Measurements from ENCODE around the gene GPSM1. TPM values are rescaled to one million over a fixed set of nuclear protein-coding genes. Genes with fewer than 3 reads are reported as not detected.

GPSM1 gene
- total and polyA plus RNA-seq, 2 experiments from 2014 or later, result 58.5 to 116 TPM

- Histone ChIP-seq H3K4me3 (no peak overlapping the region), H3K27me3 (no peaks in the 10 kb centered on the region), H3K27ac (no peak overlapping the region), H3K36me3 (no peaks in the 10 kb centered on the region), H3K4me1 (ENCODE audit: low read depth) (peaks cover 3% of the 10 kb centered on the region), H3K9me3 (ENCODE audit: low read depth) (no peaks in the 10 kb centered on the region)
- no peak for TF ChIP-seq CTCF (IDR thresholded peaks at IDR 0.05; ENCODE audit: low read depth, low read length)
- no peak for DNase-seq (ENCODE audit: low read depth in 1 of 2, low spot score in 1 of 2)
Measured at GRCh38 chr9:136293476-136294077, 33.8 kb upstream of the GPSM1 start.

GRCh38 chr9:136294437-136294836 lies 32.9 kb upstream of the GPSM1 start:
- Histone ChIP-seq H3K27ac (no peak overlapping the region), H3K36me3 (no peaks in the 10 kb centered on the region), H3K4me3 (no peak overlapping the region), H3K27me3 (no peaks in the 10 kb centered on the region), H3K4me1 (ENCODE audit: low read depth) (no peaks in the 10 kb centered on the region), H3K9me3 (ENCODE audit: low read depth) (no peaks in the 10 kb centered on the region)
- no peak for DNase-seq (ENCODE audit: low read depth in 1 of 2, low spot score in 1 of 2)
- TF ChIP-seq CTCF (IDR thresholded peaks at IDR 0.05; ENCODE audit: low read depth, low read length), result no peak

- Histone ChIP-seq H3K36me3 (no peaks in the 10 kb centered on the region), H3K4me1 (ENCODE audit: low read depth) (no peaks in the 10 kb centered on the region), H3K27ac (no peak overlapping the region), H3K9me3 (ENCODE audit: low read depth) (no peaks in the 10 kb centered on the region), H3K4me3 (no peak overlapping the region), H3K27me3 (no peaks in the 10 kb centered on the region)
- TF ChIP-seq CTCF (IDR thresholded peaks at IDR 0.05; ENCODE audit: low read depth, low read length), result no peak
- no peak for DNase-seq (ENCODE audit: low read depth in 1 of 2, low spot score in 1 of 2)
Measured at GRCh38 chr9:136295055-136295454, 32.3 kb upstream of the GPSM1 start.

- DNase-seq (ENCODE audit: low read depth in 1 of 2, low spot score in 1 of 2), result no peak
- no peak for TF ChIP-seq CTCF (IDR thresholded peaks at IDR 0.05; ENCODE audit: low read depth, low read length)
- no peak overlapping the region for H3K27ac ChIP-seq
- H3K27me3 ChIP-seq, result no peaks in the 10 kb centered on the region
- H3K9me3 ChIP-seq (ENCODE audit: low read depth), result no peaks in the 10 kb centered on the region
- H3K36me3 ChIP-seq, result no peaks in the 10 kb centered on the region
- H3K4me3 ChIP-seq, result no peak overlapping the region
- H3K4me1 ChIP-seq (ENCODE audit: low read depth), result no peaks in the 10 kb centered on the region
Measured at GRCh38 chr9:136295542-136296433, 31.6 kb upstream of the GPSM1 start.

GRCh38 chr9:136296434-136297015 lies 30.8 kb upstream of the GPSM1 start:
- H3K27ac ChIP-seq, result no peak overlapping the region
- H3K36me3 ChIP-seq, result no peaks in the 10 kb centered on the region
- no peak for DNase-seq (ENCODE audit: low read depth in 1 of 2, low spot score in 1 of 2)
- no peaks in the 10 kb centered on the region for H3K9me3 ChIP-seq (ENCODE audit: low read depth)
- no peak for TF ChIP-seq CTCF (IDR thresholded peaks at IDR 0.05; ENCODE audit: low read depth, low read length)
- no peaks in the 10 kb centered on the region for H3K27me3 ChIP-seq
- H3K4me1 ChIP-seq (ENCODE audit: low read depth), result no peaks in the 10 kb centered on the region
- H3K4me3 ChIP-seq, result no peak overlapping the region
